Measurements from ENCODE around the gene TBC1D2. TPM values are rescaled to one million over a fixed set of nuclear protein-coding genes. Genes with fewer than 3 reads are reported as not detected.

Gene TBC1D2
- total RNA-seq, 4 donors from 2014 or later = 37.7 to 109 (median 55.8) TPM

- in situ Hi-C loops (cut with MboI; ENCODE audit: low pct_ligation_motif_present in 1 of 4, low pct_unique_long_range_greater_than_20kb in 1 of 4, low sequenced_read_pairs in 3 of 4) (no loop called here), intact Hi-C loops (cut with DNase I; ENCODE audit: low total_unique reads) (no loop called here)
- Histone ChIP-seq H3K4me1 (peaks cover 0 to 64% (median 23%) of the 10 kb centered on the region in 4 donors), H3K9me3 (no peaks in the 10 kb centered on the region), H3K4me3 (no peak overlapping the region), H3K36me3 (peaks cover 0 to 19% (median 5%) of the 10 kb centered on the region in 4 donors), H3K27me3 (no peaks in the 10 kb centered on the region), H3K27ac (peak overlapping the region; percentile 26 to 55 (median 48))
- peak; percentile 33 for DNase-seq
- WGBS, 2 donors (ENCODE audit: low coverage in 1 of 2) = 58 to 65% methylated on average over 5 to 6 of the region's 6 CpGs
- TF ChIP-seq EP300 (IDR thresholded peaks at IDR 0.05; ENCODE audit: low read depth) (no peak), POLR2AphosphoS5 (IDR thresholded peaks at IDR 0.05) (no peak), CTCF (IDR thresholded peaks at IDR 0.05) (no peak), POLR2A (IDR thresholded peaks at IDR 0.05) (no peak)
Measured at GRCh38 chr9:98230304-98230703, 25.1 kb downstream of the TBC1D2 start.

DNA sequence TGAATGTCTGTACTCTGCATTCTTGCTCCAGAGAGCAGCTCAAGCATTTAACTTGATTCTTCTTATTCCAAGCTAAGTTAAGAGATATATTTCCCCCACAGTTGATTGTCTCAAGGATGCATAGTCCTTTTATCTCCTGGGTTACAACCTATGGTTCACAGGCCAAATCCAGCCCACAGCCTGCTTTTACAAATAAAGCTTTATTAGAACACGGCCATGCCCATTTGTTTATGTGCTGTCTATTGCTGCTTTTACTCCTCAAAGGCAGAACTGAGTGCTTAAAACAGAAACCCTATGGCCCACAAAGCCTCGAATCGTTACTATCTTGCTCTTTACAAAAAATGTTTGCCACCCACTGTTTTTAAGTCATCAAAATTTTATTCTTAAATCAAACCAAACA lies 25.8 kb downstream of the TBC1D2 start:
- peaks cover 0 to 57% (median 26%) of the 10 kb centered on the region in 4 donors for H3K4me1 ChIP-seq
- 87 to 91% methylated on average over 3 of the region's 3 CpGs for WGBS, 2 donors (ENCODE audit: low coverage in 1 of 2)
- intact Hi-C loops (cut with DNase I; ENCODE audit: low total_unique reads) = no loop called here
- no peak overlapping the region for H3K4me3 ChIP-seq
- TF ChIP-seq POLR2A (IDR thresholded peaks at IDR 0.05) (no peak), CTCF (IDR thresholded peaks at IDR 0.05) (no peak), POLR2AphosphoS5 (IDR thresholded peaks at IDR 0.05) (no peak), EP300 (IDR thresholded peaks at IDR 0.05; ENCODE audit: low read depth) (no peak)
- H3K36me3 ChIP-seq = peaks cover 0 to 19% (median 5%) of the 10 kb centered on the region in 4 donors
- in situ Hi-C loops (cut with MboI; ENCODE audit: low pct_ligation_motif_present in 1 of 4, low pct_unique_long_range_greater_than_20kb in 1 of 4, low sequenced_read_pairs in 3 of 4) = no loop called here
- no peak for DNase-seq
- H3K9me3 ChIP-seq = no peaks in the 10 kb centered on the region
- H3K27me3 ChIP-seq = no peaks in the 10 kb centered on the region
- peak overlapping the region in 1 of 4 donors; percentile 50 for H3K27ac ChIP-seq

GRCh38 chr9:98229090-98229395 lies 26.4 kb downstream of the TBC1D2 start:
- 78 to 82% methylated on average over 1 to 4 of the region's 4 CpGs for WGBS, 2 donors (ENCODE audit: low coverage in 1 of 2)
- Histone ChIP-seq H3K27ac (no peak overlapping the region), H3K4me1 (peaks cover 0 to 55% (median 24%) of the 10 kb centered on the region in 4 donors), H3K4me3 (no peak overlapping the region), H3K36me3 (peaks cover 0 to 19% (median 5%) of the 10 kb centered on the region in 4 donors), H3K9me3 (no peaks in the 10 kb centered on the region), H3K27me3 (no peaks in the 10 kb centered on the region)
- intact Hi-C loops (cut with DNase I; ENCODE audit: low total_unique reads) (no loop called here), in situ Hi-C loops (cut with MboI; ENCODE audit: low pct_ligation_motif_present in 1 of 4, low pct_unique_long_range_greater_than_20kb in 1 of 4, low sequenced_read_pairs in 3 of 4) (no loop called here)
- TF ChIP-seq CTCF (IDR thresholded peaks at IDR 0.05) (no peak), EP300 (IDR thresholded peaks at IDR 0.05; ENCODE audit: low read depth) (no peak), POLR2A (IDR thresholded peaks at IDR 0.05) (no peak), POLR2AphosphoS5 (IDR thresholded peaks at IDR 0.05) (no peak)
- DNase-seq = no peak

- Histone ChIP-seq H3K9me3 (no peaks in the 10 kb centered on the region), H3K4me3 (no peak overlapping the region), H3K27me3 (no peaks in the 10 kb centered on the region), H3K36me3 (peaks cover 0 to 19% (median 5%) of the 10 kb centered on the region in 4 donors), H3K27ac (no peak overlapping the region), H3K4me1 (peaks cover 0 to 55% (median 25%) of the 10 kb centered on the region in 4 donors)
- 80 to 83% methylated on average over 3 to 10 of the region's 10 CpGs for WGBS, 2 donors (ENCODE audit: low coverage in 1 of 2)
- intact Hi-C loops (cut with DNase I; ENCODE audit: low total_unique reads) = no loop called here
- in situ Hi-C loops (cut with MboI; ENCODE audit: low pct_ligation_motif_present in 1 of 4, low pct_unique_long_range_greater_than_20kb in 1 of 4, low sequenced_read_pairs in 3 of 4) = no loop called here
- DNase-seq = no peak
- TF ChIP-seq POLR2A (IDR thresholded peaks at IDR 0.05) = no peak
- TF ChIP-seq POLR2AphosphoS5 (IDR thresholded peaks at IDR 0.05) = no peak
Measured at GRCh38 chr9:98228392-98229089, 26.9 kb downstream of the TBC1D2 start.

Measured in transverse colon (tissue), 4 donors.